Ascending aorta (tissue), 2 donors: Measurements from ENCODE around the gene ACBD4. TPM values are rescaled to one million over a fixed set of nuclear protein-coding genes. Genes with fewer than 3 reads are reported as not detected.

Source experiments
- DNase-seq, 2 donors: peaks; one replicate each; pipeline ENCODE4 v3.0.0-alpha.2; 2019; ENCODE audit warnings: low spot score in 2 of 2
- H3K27ac ChIP-seq, 2 donors: fragments of 200-600 bp; sonication (generic); one replicate each; pipeline ENCODE4 v1.5.1; 2016 to 2017; ENCODE audit warnings: mild to moderate bottlenecking in 1 of 2
- H3K27me3 ChIP-seq: fragments of 200-600 bp; sonication (generic); one replicate; pipeline ENCODE4 v1.5.1; 2017
- H3K36me3 ChIP-seq, 2 donors: fragments of 200-600 bp; sonication (generic); one replicate each; pipeline ENCODE4 v1.5.1; 2016
- H3K4me1 ChIP-seq, 2 donors: fragments of 200-600 bp; sonication (generic); one replicate each; pipeline ENCODE4 v1.5.1; 2016 to 2017; ENCODE audit warnings: mild to moderate bottlenecking in 1 of 2
- H3K4me3 ChIP-seq, 2 donors: fragments of 200-600 bp; sonication (generic); one replicate each; pipeline ENCODE4 v1.5.1; 2016 to 2017; ENCODE audit warnings: mild to moderate bottlenecking in 1 of 2
- H3K9me3 ChIP-seq, 2 donors: fragments of 200-600 bp; sonication (generic); one replicate each; pipeline ENCODE4 v1.5.1; 2016
- CTCF ChIP-seq, 3 experiments: fragments of 200-600 bp in 2 of 3; fragments of 450-650 bp in 1 of 3; sonication (generic) in 2 of 3; IDR thresholded peaks; one replicate each; pipeline ENCODE4 v1.5.1; 2016 to 2019; ENCODE audit warnings: antibody characterized with exemption in 3 of 3, mild to moderate bottlenecking in 1 of 3, moderate library complexity in 1 of 3
- intact Hi-C: fragments of 100-400 bp; cut with DNase I; formaldehyde crosslinking; loops from one replicate; pipeline ENCODE4 v1.15.1; 2023
- total RNA-seq: library from RNA; depleted of rRNA; stranded (reverse); fragments of >200 nt; gene quantifications from one replicate; pipeline ENCODE4 v1.1.0, GENCODE V29; 2016

The ACBD4 gene
- total RNA-seq, 1 donor from 2014 or later, result 14.7 TPM

GRCh38 chr17:45143094-45143670 is 7.7 kb downstream of the ACBD4 start:
- Histone ChIP-seq H3K36me3 (peaks cover 0 to 4% of the 10 kb centered on the region in 2 donors), H3K9me3 (no peaks in the 10 kb centered on the region), H3K4me1 (peaks cover 8 to 29% of the 10 kb centered on the region in 2 donors), H3K4me3 (peak overlapping the region; percentile 55 to 67), H3K27ac (peak overlapping the region; percentile 96 to 97), H3K27me3 (no peaks in the 10 kb centered on the region)
- TF ChIP-seq CTCF (IDR thresholded peaks at IDR 0.05), result no peak
- intact Hi-C loops, result loop anchor here (10.0 kb wide), 1 partner anchor 1238 kb away; the partner anchor contains the start of gene MPP2
- no peak for DNase-seq

GRCh38 chr17:45143767-45144198 is 8.3 kb downstream of the ACBD4 start:
- no peaks in the 10 kb centered on the region for H3K27me3 ChIP-seq
- no peaks in the 10 kb centered on the region for H3K9me3 ChIP-seq
- H3K4me1 ChIP-seq, result peaks cover 8 to 29% of the 10 kb centered on the region in 2 donors
- H3K27ac ChIP-seq, result peak overlapping the region; percentile 96 to 97
- peak in 1 of 2 donors; percentile 96 for DNase-seq
- peak overlapping the region; percentile 55 to 67 for H3K4me3 ChIP-seq
- peak in 1 of 3 experiments; percentile 4 for TF ChIP-seq CTCF (IDR thresholded peaks at IDR 0.05)
- H3K36me3 ChIP-seq, result peaks cover 0 to 3% of the 10 kb centered on the region in 2 donors
- intact Hi-C loops, result loop anchor here (10.0 kb wide), 1 partner anchor 1239 kb away; the partner anchor contains the start of gene MPP2

GRCh38 chr17:45144199-45145034 is 8.9 kb downstream of the ACBD4 start:
- TF ChIP-seq CTCF (IDR thresholded peaks at IDR 0.05), result no peak
- H3K27ac ChIP-seq, result peak overlapping the region; percentile 96 to 97
- intact Hi-C loops, result loop anchor here (5.0 to 10.0 kb wide), 2 partner anchors 173 to 1240 kb away; partner anchors contain the start of genes MAP3K14 and MPP2
- peaks cover 8 to 29% of the 10 kb centered on the region in 2 donors for H3K4me1 ChIP-seq
- no peaks in the 10 kb centered on the region for H3K36me3 ChIP-seq
- H3K4me3 ChIP-seq, result peak overlapping the region; percentile 55 to 67
- H3K9me3 ChIP-seq, result no peaks in the 10 kb centered on the region
- peak in 1 of 2 donors; percentile 76 for DNase-seq
- no peaks in the 10 kb centered on the region for H3K27me3 ChIP-seq

- H3K27me3 ChIP-seq, result no peaks in the 10 kb centered on the region
- peak in 1 of 2 donors; percentile 63 for DNase-seq
- peak overlapping the region; percentile 55 to 67 for H3K4me3 ChIP-seq
- H3K9me3 ChIP-seq, result no peaks in the 10 kb centered on the region
- intact Hi-C loops, result loop anchor here (5.0 to 10.0 kb wide), 2 partner anchors 172 to 1240 kb away; partner anchors contain the start of genes MAP3K14 and MPP2
- no peaks in the 10 kb centered on the region for H3K36me3 ChIP-seq
- peak overlapping the region; percentile 96 to 97 for H3K27ac ChIP-seq
- no peak for TF ChIP-seq CTCF (IDR thresholded peaks at IDR 0.05)
- H3K4me1 ChIP-seq, result peaks cover 8 to 29% of the 10 kb centered on the region in 2 donors
These were observed 9.5 kb downstream of the ACBD4 start for GRCh38 chr17:45145035-45145389.

GRCh38 chr17:45146166-45146565 is 10.7 kb downstream of the ACBD4 start:
- peak overlapping the region; percentile 96 for H3K27ac ChIP-seq
- H3K27me3 ChIP-seq, result no peaks in the 10 kb centered on the region
- H3K36me3 ChIP-seq, result no peaks in the 10 kb centered on the region
- TF ChIP-seq CTCF (IDR thresholded peaks at IDR 0.05), result no peak
- H3K4me3 ChIP-seq, result no peak overlapping the region
- intact Hi-C loops, result loop anchor here (5.0 to 10.0 kb wide), 2 partner anchors 171 to 1241 kb away; partner anchors contain the start of genes MAP3K14 and MPP2
- DNase-seq, result no peak
- peaks cover 8 to 32% of the 10 kb centered on the region in 2 donors for H3K4me1 ChIP-seq
- H3K9me3 ChIP-seq, result no peaks in the 10 kb centered on the region
